MCF 10A (cell line): Measurements from ENCODE around the gene BAHCC1. TPM values are rescaled to one million over a fixed set of nuclear protein-coding genes. Genes with fewer than 3 reads are reported as not detected.

Experiments
- BruUV-seq: library from RNA; stranded (reverse); fragments of 400-500 nt; replicated peaks from 2 replicates; lab custom pipeline; 2021; lab: Mats Ljungman, UMichigan
- CTCF ChIA-PET: fragments of 300-600 bp; sonication (Branson Sonifier 250); formaldehyde crosslinking; extraction: SDS; loops from one replicate; lab custom pipeline; 2021; ENCODE audit warnings: antibody characterized with exemption, inconsistent platforms; lab: Yijun Ruan, JAX
- POLR2A ChIA-PET: fragments of 300-600, 350-650 bp; sonication (Branson Sonifier 250); formaldehyde crosslinking; extraction: SDS; loops from one replicate; lab custom pipeline; 2020; ENCODE audit warnings: antibody characterized with exemption, inconsistent platforms; lab: Yijun Ruan, JAX
- DNase-seq: peaks from one replicate; pipeline ENCODE4 v3.0.0-alpha.2; 2018; ENCODE audit not compliant: unreplicated experiment
- H3K27ac Mint-ChIP-seq: one replicate; pipeline ENCODE4 v1.8.0; 2022; ENCODE audit warnings: mild to moderate bottlenecking, low read depth, mixed read lengths; ENCODE audit not compliant: unreplicated experiment
- H3K27me3 Mint-ChIP-seq: one replicate; pipeline ENCODE4 v1.8.0; 2022; ENCODE audit warnings: mixed read lengths; ENCODE audit not compliant: insufficient read depth, unreplicated experiment
- H3K36me3 Mint-ChIP-seq: one replicate; pipeline ENCODE4 v1.8.0; 2022; ENCODE audit warnings: mild to moderate bottlenecking, moderate library complexity, mixed read lengths; ENCODE audit not compliant: insufficient read depth, unreplicated experiment
- H3K4me1 Mint-ChIP-seq: one replicate; pipeline ENCODE4 v1.8.0; 2022; ENCODE audit warnings: mixed read lengths; ENCODE audit not compliant: insufficient read depth, unreplicated experiment
- H3K4me3 Mint-ChIP-seq: one replicate; pipeline ENCODE4 v1.8.0; 2022; ENCODE audit warnings: mild to moderate bottlenecking, moderate library complexity, mixed read lengths; ENCODE audit not compliant: unreplicated experiment
- H3K9me3 Mint-ChIP-seq: one replicate; pipeline ENCODE4 v1.8.0; 2022; ENCODE audit warnings: mixed read lengths; ENCODE audit not compliant: unreplicated experiment
- CTCF ChIP-seq: fragments of 200-600 bp; IDR thresholded peaks from one replicate; pipeline ENCODE4 v1.8.0; 2022; ENCODE audit warnings: antibody characterized with exemption, mild to moderate bottlenecking; ENCODE audit not compliant: unreplicated experiment
- intact Hi-C: fragments of 100-400 bp; cut with micrococcal nuclease; formaldehyde crosslinking; loops from 2 replicates; pipeline ENCODE4 v1.14.1; 2022
- total RNA-seq: library from RNA; stranded (reverse); gene quantifications from 2 replicates; pipeline ENCODE4 v1.2.3, GENCODE V29; 2022

The BAHCC1 gene
- total RNA-seq, 1 experiment from 2014 or later = 7.4 TPM

DNA sequence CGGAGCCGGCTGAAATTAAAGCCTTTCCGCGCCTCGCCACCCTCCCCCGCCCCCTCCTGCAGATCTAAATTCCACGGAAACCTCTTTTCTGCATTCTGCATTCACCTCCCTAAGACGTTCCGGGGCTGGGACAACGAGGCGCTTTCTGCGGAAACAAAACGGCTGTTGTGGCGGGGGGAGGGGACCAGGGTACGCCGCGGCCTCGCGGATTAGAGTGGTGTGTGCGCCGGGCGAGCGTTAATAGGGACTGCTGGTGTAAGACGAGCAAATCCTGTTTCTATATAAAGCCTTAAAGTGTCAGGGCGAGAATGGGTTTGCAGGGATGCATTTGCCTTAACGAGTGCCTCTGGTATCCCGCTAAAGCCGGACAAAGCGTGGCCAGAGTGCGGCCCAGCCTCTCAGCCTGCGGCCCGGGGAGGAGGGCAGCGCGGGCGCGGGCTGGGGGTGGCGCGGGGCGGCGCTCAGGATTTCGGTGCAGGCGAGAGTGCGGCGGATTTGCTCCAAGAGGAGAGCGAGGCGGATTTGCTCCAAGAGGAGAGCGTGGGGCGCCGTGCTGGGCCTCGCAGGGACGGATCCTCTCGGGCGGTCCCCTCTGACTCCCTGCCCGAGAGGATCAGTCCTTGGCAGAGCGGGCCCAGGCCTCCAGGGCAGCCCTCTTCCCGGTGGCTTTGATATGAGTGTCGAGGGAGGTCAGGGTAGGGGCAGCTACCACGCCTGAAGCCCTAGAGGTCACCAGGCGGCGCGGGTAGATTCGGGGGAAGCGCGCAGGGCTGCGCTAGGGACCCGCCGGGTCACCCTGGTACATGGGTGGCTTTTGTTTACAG lies 5.1 kb downstream of the BAHCC1 start:
- POLR2A ChIA-PET = interaction anchor here (0.6 to 7.8 kb wide), 6 partner anchors 10 to 1127 kb away, joined by 3 to 169 read pairs (median 4); partner anchors contain the start of gene ACTG1
- no peak for TF ChIP-seq CTCF
- H3K4me1 Mint-ChIP-seq = peaks cover 1% of the 10 kb centered on the region
- DNase-seq = peak; percentile 46
- H3K27ac Mint-ChIP-seq = peak overlapping the region; percentile 81
- CTCF ChIA-PET = interaction anchor here (0.6 to 1.0 kb wide), 3 partner anchors 41 to 147 kb away, joined by 3 to 5 read pairs (median 3); no protein-coding TSS in a partner anchor
- H3K9me3 Mint-ChIP-seq = no peaks in the 10 kb centered on the region
- H3K4me3 Mint-ChIP-seq = peak overlapping the region; percentile 89
- no TSS peak for BruUV-seq
- peaks cover 18% of the 10 kb centered on the region for H3K36me3 Mint-ChIP-seq
- intact Hi-C loops = no loop called here
- H3K27me3 Mint-ChIP-seq = no peaks in the 10 kb centered on the region

GRCh38 chr17:81400996-81401722 lies 5.9 kb downstream of the BAHCC1 start:
- TF ChIP-seq CTCF = no peak
- Mint-ChIP-seq H3K4me1 (no peaks in the 10 kb centered on the region), H3K4me3 (peak overlapping the region; percentile 89), H3K27ac (peak overlapping the region; percentile 81), H3K27me3 (no peaks in the 10 kb centered on the region), H3K36me3 (peaks cover 16% of the 10 kb centered on the region), H3K9me3 (no peaks in the 10 kb centered on the region)
- ChIA-PET CTCF (interaction anchor here (1.0 kb wide), 1 partner anchor 83 kb away, joined by 5 read pairs; no protein-coding TSS in a partner anchor), POLR2A (interaction anchor here (0.6 to 1.5 kb wide), 4 partner anchors 11 to 1126 kb away, joined by 3 to 5 read pairs (median 4); no protein-coding TSS in a partner anchor)
- DNase-seq = no peak
- BruUV-seq = no TSS peak
- intact Hi-C loops = no loop called here

- no peaks in the 10 kb centered on the region for H3K4me1 Mint-ChIP-seq
- POLR2A ChIA-PET = interaction anchor here (0.7 to 1.5 kb wide), 6 partner anchors 10 to 179 kb away, joined by 3 to 5 read pairs (median 4); partner anchors contain the start of genes CEP131, NDUFAF8 and TEPSIN
- CTCF ChIA-PET = no interaction called here
- peak; percentile 37 for DNase-seq
- H3K27ac Mint-ChIP-seq = no peak overlapping the region
- intact Hi-C loops = no loop called here
- H3K9me3 Mint-ChIP-seq = no peaks in the 10 kb centered on the region
- no peak overlapping the region for H3K4me3 Mint-ChIP-seq
- TF ChIP-seq CTCF = peak; percentile 11
- peaks cover 16% of the 10 kb centered on the region for H3K36me3 Mint-ChIP-seq
- no TSS peak for BruUV-seq
- no peaks in the 10 kb centered on the region for H3K27me3 Mint-ChIP-seq
Observed at GRCh38 chr17:81401723-81402529, 6.7 kb downstream of the BAHCC1 start.
